GM18861 (cell line): Measurements from ENCODE around the gene DCANP1.

ENCODE experiments used
- ATAC-seq: cut with Tn5 transposase; IDR thresholded peaks from one replicate; pipeline ENCODE4 v1.9.1; 2021; ENCODE audit not compliant: unreplicated experiment

DCANP1 gene

GRCh38 chr5:135426102-135427082, 20.8 kb downstream of the DCANP1 start:
- peak; percentile 84 for ATAC-seq

- ATAC-seq, result no peak
These were observed 21.5 kb downstream of the DCANP1 start for GRCh38 chr5:135425641-135426040.

GRCh38 chr5:135423846-135424168, 23.3 kb downstream of the DCANP1 start:
- ATAC-seq, result no peak

- no peak for ATAC-seq
These were observed 23.9 kb downstream of the DCANP1 start for GRCh38 chr5:135423146-135423845.

GRCh38 chr5:135422419-135422818, 24.7 kb downstream of the DCANP1 start:
- ATAC-seq, result no peak

GRCh38 chr5:135417083-135417482, 30.1 kb downstream of the DCANP1 start:
- no peak for ATAC-seq

GRCh38 chr5:135405082-135405481, 42.1 kb downstream of the DCANP1 start:
- ATAC-seq, result no peak

- no peak for ATAC-seq
These were observed 45.1 kb downstream of the DCANP1 start for GRCh38 chr5:135402031-135402430.

- no peak for ATAC-seq
These were observed 46.3 kb downstream of the DCANP1 start for GRCh38 chr5:135400866-135401265.

GRCh38 chr5:135399794-135400542, 47.2 kb downstream of the DCANP1 start:
- no peak for ATAC-seq

GRCh38 chr5:135398855-135399793, 48.0 kb downstream of the DCANP1 start, which contains the start of gene MACROH2A1:
TSS of gene MACROH2A1 (minus strand) at chr5:135399231. CDS start at chr5:135389093, 10,138 bp downstream.
- ATAC-seq, result peak; percentile 85

GRCh38 chr5:135398160-135398854, 48.8 kb downstream of the DCANP1 start:
- peak; percentile 11 for ATAC-seq

- ATAC-seq, result no peak
These were observed 50.1 kb downstream of the DCANP1 start for GRCh38 chr5:135397084-135397483.

GRCh38 chr5:135396459-135397055, 50.6 kb downstream of the DCANP1 start:
- no peak for ATAC-seq

GRCh38 chr5:135395866-135396265, 51.3 kb downstream of the DCANP1 start:
- no peak for ATAC-seq

GRCh38 chr5:135395451-135395850, 51.7 kb downstream of the DCANP1 start:
- no peak for ATAC-seq
